ENCODE data around the gene PRR14L. TPM values are rescaled to one million over a fixed set of nuclear protein-coding genes. Genes with fewer than 3 reads are reported as not detected.
"Not testable (repeated sequence)": the region's sequence is repeated elsewhere in the genome, so short reads cannot be mapped to it uniquely, and the experiment has no call there.

Gene PRR14L
- total and polyA plus RNA-seq, 2 of the 13 experiments (the other 11 are each of a cell fraction or from before 2014, with no cell fraction given): 6.6 to 16.5 TPM

GRCh38 chr22:31715147-31715778 lies 34.7 kb downstream of the PRR14L start:
- POLR2A ChIA-PET: no interaction called here
- Histone ChIP-seq H3K4me3 (replicated peaks in 1 of 3; ENCODE audit: insufficient read depth in 1 of 3, low read depth in 2 of 3, low read length in 3 of 3) (no peak overlapping the region), H2AFZ (ENCODE audit: low read length) (no peak overlapping the region), H4K20me1 (ENCODE audit: insufficient read depth, low read length) (no peaks in the 10 kb centered on the region), H3K27ac (ENCODE audit: extremely low read length, insufficient read depth, low read length) (no peak overlapping the region), H3K79me2 (ENCODE audit: insufficient read depth, low read length) (no peaks in the 10 kb centered on the region), H3K27me3 (ENCODE audit: control insufficient read depth in 1 of 2, insufficient read depth in 2 of 2, low read length in 2 of 2) (no peaks in the 10 kb centered on the region), H3K4me1 (ENCODE audit: insufficient read depth, low read length) (peaks cover 8% of the 10 kb centered on the region), H3K9me3 (ENCODE audit: low read length) (no peaks in the 10 kb centered on the region), H3K4me2 (ENCODE audit: low read depth, low read length) (no peak overlapping the region), H3K36me3 (replicated peaks in 1 of 2; ENCODE audit: control insufficient read depth in 1 of 2, insufficient read depth in 2 of 2, low read length in 2 of 2) (peaks cover 21 to 66% of the 10 kb centered on the region in 2 experiments; a peak in 4 of 5 replicates), H3K9ac (ENCODE audit: insufficient read depth, low read depth, low read length) (no peak overlapping the region)
- CTCF ChIA-PET (ENCODE audit: low intra/inter-chr PET ratio, low total read pairs): no interaction called here
- no TSS peak for BruUV-seq (replicated peaks)
- intact Hi-C loops (cut with micrococcal nuclease; ENCODE audit: unreplicated experiment) (no loop called here), in situ Hi-C loops (cut with HindIII; ENCODE audit: extremely low pct_ligation_motif_present, low pct_unique_long_range_greater_than_20kb) (no loop called here)
- ATAC-seq (no peak), FAIRE-seq (no peak), DNase-seq (ENCODE audit: low spot score) (no peak)
- no peak for TF ChIP-seq ZBTB3 (CRISPR knock-in tag; IDR thresholded peaks at IDR 0.05; ENCODE audit: borderline replicate concordance, low read depth)
- TF ChIP-seq ARNT (IDR thresholded peaks at IDR 0.05): no peak
- no peak for TF ChIP-seq ZNF766 (CRISPR knock-in tag; IDR thresholded peaks at IDR 0.05; ENCODE audit: borderline replicate concordance)
- no peak for TF ChIP-seq NFE2L1 (CRISPR knock-in tag; IDR thresholded peaks at IDR 0.05; ENCODE audit: borderline replicate concordance)
- no peak for TF ChIP-seq RNF2 (conservative IDR thresholded peaks at IDR 0.05; ENCODE audit: low read depth)
- no peak for TF ChIP-seq PRDM10 (CRISPR knock-in tag; IDR thresholded peaks at IDR 0.05; ENCODE audit: low read depth)
- no peak for TF ChIP-seq IRF2 (CRISPR knock-in tag; IDR thresholded peaks at IDR 0.05)
- no peak for TF ChIP-seq ZNF770 (CRISPR knock-in tag; IDR thresholded peaks at IDR 0.05)
- TF ChIP-seq MYPOP (CRISPR knock-in tag; IDR thresholded peaks at IDR 0.05): no peak
- no peak for TF ChIP-seq MAFF (IDR thresholded peaks at IDR 0.05; ENCODE audit: low read depth, low read length)
- TF ChIP-seq BCL6 (CRISPR knock-in tag; IDR thresholded peaks at IDR 0.05): no peak
- no peak for TF ChIP-seq ZNF263 (CRISPR knock-in tag; IDR thresholded peaks at IDR 0.05)
- no peak for TF ChIP-seq SMAD3 (CRISPR knock-in tag; IDR thresholded peaks at IDR 0.05)
- 97% methylated on average over 5 of the region's 5 CpGs for WGBS (ENCODE audit: low lambda C conversion rate)

- H3K79me2 ChIP-seq (ENCODE audit: insufficient read depth, low read length); H3K4me3 ChIP-seq (replicated peaks in 1 of 3; ENCODE audit: insufficient read depth in 1 of 3, low read depth in 2 of 3, low read length in 3 of 3); H3K4me1 ChIP-seq (ENCODE audit: insufficient read depth, low read length); intact Hi-C loops (cut with micrococcal nuclease; ENCODE audit: unreplicated experiment); H3K4me2 ChIP-seq (ENCODE audit: low read depth, low read length); H3K9me3 ChIP-seq (ENCODE audit: low read length); BruUV-seq (replicated peaks); H3K27ac ChIP-seq (ENCODE audit: extremely low read length, insufficient read depth, low read length); H4K20me1 ChIP-seq (ENCODE audit: insufficient read depth, low read length); H3K9ac ChIP-seq (ENCODE audit: insufficient read depth, low read depth, low read length); DNase-seq (ENCODE audit: low spot score); POLR2A ChIA-PET; ATAC-seq; in situ Hi-C loops (cut with HindIII; ENCODE audit: extremely low pct_ligation_motif_present, low pct_unique_long_range_greater_than_20kb); H2AFZ ChIP-seq (ENCODE audit: low read length); H3K27me3 ChIP-seq (ENCODE audit: control insufficient read depth in 1 of 2, insufficient read depth in 2 of 2, low read length in 2 of 2); FAIRE-seq; CTCF ChIA-PET (ENCODE audit: low intra/inter-chr PET ratio, low total read pairs): not testable (repeated sequence)
- H3K36me3 ChIP-seq (replicated peaks in 1 of 2; ENCODE audit: control insufficient read depth in 1 of 2, insufficient read depth in 2 of 2, low read length in 2 of 2): peaks cover 17 to 50% of the 10 kb centered on the region in 2 experiments; a peak in 4 of 5 replicates
- WGBS (ENCODE audit: low lambda C conversion rate): 96% methylated on average over 12 of the region's 12 CpGs
Measured at GRCh38 chr22:31711226-31711625, 38.7 kb downstream of the PRR14L start.

All from HepG2 (cell line).